KBM-7 (cell line): ENCODE measurements around the gene HTR2B.
A peak's percentile ranks its signal among the peaks of the same experiment; 100 is the strongest.
"Not testable (repeated sequence)": the region's sequence is repeated elsewhere in the genome, so short reads cannot be mapped to it uniquely, and the experiment has no call there.

Experiments used
- DNase-seq: peaks from one replicate; pipeline ENCODE4 v3.0.0-alpha.2; 2015
- in situ Hi-C: fragments of 300-500 bp; cut with MboI; formaldehyde crosslinking; loops from 2 replicates; pipeline ENCODE4 v1.14.3; 2020; ENCODE audit warnings: low sequenced_read_pairs, low pct_unique_long_range_greater_than_20kb, mixed read lengths

The HTR2B gene

DNA sequence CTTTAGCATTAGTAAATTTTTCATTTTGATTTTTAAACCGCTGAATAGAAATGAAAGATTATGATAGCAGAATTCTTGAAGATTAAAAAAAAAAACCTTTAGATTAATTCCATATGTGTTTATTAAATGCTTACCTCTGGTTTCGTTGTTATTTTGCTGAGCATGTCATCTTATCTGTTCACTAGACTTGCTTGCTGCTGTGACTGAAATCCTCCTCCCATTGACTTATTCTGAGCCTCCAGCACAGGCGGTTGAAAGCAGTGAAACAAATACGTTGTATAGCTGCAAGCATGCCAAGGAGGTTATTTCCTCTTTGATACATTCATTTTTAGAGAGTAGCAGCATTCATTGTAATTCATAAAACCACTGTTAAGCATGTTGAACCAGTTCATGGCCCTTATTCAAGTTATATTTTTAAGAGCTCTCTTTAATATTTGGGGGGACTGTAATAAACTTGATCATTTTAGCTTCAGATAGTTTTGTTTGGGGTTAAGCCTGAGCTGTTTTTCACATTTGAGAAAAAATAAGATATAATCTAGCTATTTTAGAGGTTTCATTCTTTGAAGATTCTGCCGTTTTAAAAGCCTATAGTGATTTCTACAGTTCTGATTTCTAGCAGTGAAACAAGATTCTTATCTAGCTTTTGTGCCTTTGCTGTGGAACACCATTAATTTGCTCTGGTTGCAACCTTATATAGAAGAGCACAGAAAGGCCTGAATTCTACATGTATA, at the start of gene HTR2B:
HTR2B (minus strand) TSS at position 205 of the 731 bp plus-strand sequence. CDS start 1,278 bp downstream, outside the sequence.
- in situ Hi-C loops = no loop called here

DNA sequence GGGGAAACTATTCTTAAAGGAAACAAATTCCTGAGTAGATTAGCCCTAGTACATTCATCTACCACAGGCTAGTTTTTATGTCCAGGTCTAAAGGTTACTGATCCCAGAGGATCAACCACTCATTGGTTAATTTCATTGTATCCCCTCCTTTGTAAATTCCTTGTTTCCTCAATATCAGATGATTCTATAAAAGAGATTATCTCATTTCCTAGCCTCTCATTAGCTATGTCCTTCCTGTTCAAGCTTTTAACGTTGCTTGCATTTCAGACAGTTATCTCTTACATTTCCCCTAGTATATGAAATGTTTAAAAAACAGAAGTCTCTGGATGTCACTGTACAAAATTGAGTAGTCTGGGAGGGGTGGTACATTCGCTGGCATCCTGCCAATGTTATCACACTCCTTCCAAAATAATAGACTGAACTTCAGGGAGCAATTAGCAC, 49.4 kb upstream of the HTR2B start:
- in situ Hi-C loops = no loop called here
- DNase-seq = peak; percentile 43

More for the DNA sequence above, at the start of gene HTR2B:
- no peak for DNase-seq

DNA sequence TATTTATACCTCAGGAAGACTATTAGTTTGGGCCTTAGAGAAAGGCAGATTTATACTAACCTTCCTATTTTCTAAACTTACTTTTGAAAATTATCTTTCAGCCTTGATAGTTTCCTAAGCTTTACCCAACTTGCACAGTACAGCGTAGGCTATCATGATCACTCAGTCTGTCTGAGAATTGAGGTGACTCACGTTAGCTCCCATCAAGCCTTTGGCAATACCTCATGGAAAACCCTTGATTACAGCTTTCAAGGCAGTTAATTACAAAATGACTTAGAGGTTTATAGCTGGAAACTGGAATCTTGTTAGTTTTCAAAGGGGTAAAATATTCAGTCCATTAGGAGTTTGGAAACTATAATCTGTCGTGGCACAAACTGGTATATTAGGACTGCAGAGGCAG, 47.2 kb upstream of the HTR2B start:
- in situ Hi-C loops = no loop called here

DNA sequence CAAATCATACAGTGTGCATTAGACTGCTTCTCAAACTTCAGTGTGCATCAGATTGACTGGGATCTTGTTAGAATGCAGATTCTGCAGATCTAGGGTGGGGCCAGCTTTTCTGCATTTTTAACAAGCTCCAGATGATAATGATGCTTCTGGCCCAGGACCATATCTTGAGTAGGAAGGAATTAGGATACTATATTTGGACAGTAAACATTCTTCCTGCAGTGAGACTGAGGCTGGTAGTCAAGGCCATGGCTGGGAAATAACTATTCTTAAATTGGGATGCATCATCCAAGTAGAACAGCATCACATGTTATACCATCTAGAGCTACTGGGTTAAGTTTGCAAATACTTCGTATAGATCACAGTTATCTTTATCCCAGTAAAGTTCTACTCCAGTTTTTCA, 45.2 kb upstream of the HTR2B start:
- no peak for DNase-seq
- in situ Hi-C loops = no loop called here

More for the DNA sequence above, 47.2 kb upstream of the HTR2B start:
- DNase-seq = no peak

DNA sequence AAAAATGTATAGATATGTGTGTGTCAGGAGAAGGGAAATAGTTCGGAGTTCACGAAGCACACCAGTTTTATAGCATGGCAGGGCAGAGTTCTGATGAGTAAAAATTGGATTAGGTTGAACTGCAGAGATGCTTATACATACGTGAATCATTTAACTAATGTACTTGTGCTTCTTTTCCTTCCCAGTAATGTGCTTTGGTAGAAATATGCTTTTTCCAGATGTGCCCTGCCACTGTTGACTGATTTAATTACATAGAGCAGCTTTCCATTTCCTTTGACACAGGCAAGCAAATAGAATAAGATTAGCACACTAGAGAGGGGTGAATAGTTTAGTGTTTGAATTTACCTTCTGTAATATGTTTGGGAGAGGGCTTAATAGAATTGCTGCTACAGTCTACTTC, 44.6 kb upstream of the HTR2B start:
- in situ Hi-C loops = no loop called here
- DNase-seq = no peak

- DNase-seq = no peak
- in situ Hi-C loops = no loop called here
Measured at GRCh38 chr2:231168460-231169139, 43.8 kb upstream of the HTR2B start.

DNA sequence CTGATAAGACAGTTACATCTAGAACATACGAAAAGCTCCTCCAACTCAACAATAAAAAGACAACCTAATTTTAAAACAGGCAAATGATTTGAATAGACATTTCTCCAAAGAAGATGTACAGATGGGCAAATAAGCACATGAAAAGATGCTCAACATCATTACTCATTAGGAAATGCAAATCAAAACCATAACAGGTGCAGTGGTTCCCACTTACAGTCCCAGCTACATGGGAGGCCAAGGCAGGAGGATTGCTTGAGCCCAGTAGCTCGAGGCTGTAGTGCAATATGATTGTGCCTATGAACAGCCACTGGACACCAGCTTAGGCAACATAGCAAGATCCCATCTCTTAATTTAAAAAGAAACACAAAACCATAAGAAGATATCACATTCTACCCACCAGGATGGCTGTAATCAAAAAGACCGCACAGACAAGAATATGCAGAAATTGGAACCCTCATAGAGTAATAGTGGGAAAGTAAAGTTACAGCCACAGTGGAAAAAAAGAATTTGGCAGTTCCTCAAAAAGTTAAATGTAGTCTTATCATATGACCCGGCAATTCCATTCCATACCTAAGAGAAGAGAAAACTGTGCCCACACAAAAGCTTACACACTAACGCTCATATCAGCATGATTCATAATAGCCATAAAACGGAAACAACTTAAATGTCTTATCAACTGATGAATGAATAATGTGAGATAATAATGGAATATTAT, 43.1 kb upstream of the HTR2B start:
- no peak for DNase-seq
- in situ Hi-C loops = no loop called here

- no peak for DNase-seq
- in situ Hi-C loops = no loop called here
Measured at GRCh38 chr2:231163414-231164095, 38.7 kb upstream of the HTR2B start.

GRCh38 chr2:231163011-231163410, 38.2 kb upstream of the HTR2B start:
- in situ Hi-C loops = no loop called here
- no peak for DNase-seq

GRCh38 chr2:231161877-231162329, 37.1 kb upstream of the HTR2B start:
- in situ Hi-C loops = no loop called here
- no peak for DNase-seq

DNA sequence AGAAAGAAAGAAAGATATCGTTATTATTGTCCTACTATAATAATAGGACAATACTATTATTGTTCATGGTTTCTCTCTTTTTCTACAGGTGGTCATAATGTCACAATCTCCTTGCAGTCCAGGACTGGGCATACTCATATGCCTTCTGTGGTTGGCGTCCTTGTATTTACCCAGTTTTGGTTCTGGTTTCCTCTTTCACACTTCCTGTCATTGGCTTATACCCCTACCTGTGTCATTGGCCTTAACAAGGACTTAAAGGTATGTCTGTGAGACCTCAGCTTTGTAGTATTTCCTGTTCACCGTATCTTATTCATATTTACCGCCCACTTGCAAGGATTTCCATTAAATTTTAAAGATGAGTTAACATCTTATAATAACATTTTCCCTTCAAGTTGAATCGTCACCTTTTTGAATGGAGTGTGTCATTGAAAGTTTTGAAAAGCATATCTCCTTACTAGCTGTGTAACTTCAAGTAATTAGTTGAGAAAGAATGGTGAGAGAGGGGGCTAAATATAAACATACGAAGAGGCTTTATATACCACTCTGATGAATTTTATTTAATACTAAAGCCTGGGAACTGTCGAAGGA, 36.5 kb upstream of the HTR2B start:
- in situ Hi-C loops = no loop called here
- DNase-seq = no peak

- in situ Hi-C loops = no loop called here
Measured at GRCh38 chr2:231160701-231161100, 35.9 kb upstream of the HTR2B start.

DNA sequence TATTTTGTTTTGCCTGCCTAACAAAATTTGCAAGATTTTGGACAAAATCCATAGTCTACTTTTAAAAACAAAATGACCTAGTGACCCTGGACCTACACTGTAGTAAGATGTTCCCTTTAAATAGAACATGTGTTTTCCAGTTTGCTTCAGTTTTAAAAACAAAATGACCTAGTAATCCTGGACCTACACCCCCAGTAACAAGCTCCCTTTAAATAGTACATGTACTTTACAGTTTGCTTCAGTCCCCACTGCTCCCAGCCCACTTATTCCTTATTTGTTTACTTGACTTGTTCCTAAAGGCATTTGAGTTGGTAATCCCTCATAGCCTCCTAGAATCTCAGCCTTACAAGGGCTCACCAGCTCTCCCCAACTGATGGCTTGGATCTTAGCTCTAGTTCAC, 34.5 kb upstream of the HTR2B start:
- DNase-seq = no peak
- in situ Hi-C loops = no loop called here

More at GRCh38 chr2:231160701-231161100, 35.9 kb upstream of the HTR2B start:
- no peak for DNase-seq

DNA sequence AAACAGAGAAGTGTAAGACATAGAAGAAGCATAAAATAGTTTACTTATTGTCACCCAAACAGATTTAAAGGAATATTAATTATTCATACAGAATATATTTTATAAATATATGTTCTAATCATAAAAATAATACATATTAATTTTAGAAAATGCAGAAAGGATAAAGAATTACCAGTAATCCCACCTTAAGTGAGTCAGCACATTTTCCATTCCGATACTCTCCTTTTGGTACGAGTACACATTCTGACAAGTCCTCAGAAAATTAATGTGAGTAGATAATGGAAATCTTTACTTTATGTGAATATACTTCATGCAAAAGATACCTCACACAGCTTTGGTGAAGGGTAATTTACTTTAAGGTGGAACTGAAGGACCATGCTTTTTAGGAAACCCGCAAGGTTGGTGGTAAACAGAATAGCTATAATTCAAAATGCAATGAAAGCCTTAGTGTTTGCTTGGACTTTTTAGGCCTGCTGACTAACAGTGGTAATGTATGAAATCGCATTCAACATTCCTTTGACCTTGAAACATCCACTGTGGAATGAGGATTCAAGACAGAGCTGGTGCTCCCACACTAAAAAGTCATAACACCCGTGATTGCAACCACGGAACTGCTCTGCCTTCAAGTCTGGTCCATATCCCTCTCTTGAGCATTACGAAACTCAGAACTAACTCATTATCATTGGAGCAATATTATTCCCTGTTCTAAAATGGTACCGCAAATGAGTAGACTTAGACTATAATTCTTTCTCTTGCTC, 28.1 kb upstream of the HTR2B start:
- no peak for DNase-seq
- in situ Hi-C loops = no loop called here

DNA sequence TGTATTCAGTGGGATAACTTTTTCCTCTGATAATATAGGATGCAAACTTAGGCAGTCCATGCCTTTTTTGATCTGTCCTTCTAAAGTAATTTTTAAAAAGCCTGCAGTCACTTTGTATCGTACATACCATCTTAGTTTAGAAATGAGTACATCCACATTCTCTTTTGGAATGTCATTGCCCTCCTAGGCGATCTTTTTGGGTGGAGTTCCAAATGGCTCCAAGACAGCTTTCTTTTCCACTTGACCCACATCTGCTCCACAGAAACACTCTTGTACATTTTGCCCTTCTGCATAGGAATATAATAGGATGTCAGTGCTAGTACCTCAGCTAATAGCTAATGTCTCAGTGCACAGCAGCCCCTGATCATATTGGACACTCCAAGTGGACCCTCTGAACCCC, 21.8 kb upstream of the HTR2B start:
- in situ Hi-C loops = no loop called here
- no peak for DNase-seq

DNA sequence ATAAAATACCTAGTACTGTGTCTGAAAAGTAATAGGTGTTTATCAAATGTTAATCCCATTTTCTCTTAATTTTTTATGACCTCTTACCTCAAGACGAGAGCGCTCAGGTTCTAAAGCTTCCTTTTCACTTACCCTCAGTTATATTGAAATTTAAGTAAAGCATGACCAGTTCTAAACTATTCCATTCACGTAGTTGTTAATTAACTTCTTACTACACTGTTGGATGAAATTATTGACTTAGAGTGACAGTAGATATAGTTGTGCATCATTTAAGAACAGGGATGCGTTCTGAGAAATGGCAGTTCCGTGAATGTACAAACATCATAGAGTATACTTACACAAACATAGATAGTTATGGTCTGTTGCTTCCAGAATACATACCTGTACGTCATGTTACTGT, 20.1 kb upstream of the HTR2B start:
- in situ Hi-C loops = no loop called here
- no peak for DNase-seq

DNA sequence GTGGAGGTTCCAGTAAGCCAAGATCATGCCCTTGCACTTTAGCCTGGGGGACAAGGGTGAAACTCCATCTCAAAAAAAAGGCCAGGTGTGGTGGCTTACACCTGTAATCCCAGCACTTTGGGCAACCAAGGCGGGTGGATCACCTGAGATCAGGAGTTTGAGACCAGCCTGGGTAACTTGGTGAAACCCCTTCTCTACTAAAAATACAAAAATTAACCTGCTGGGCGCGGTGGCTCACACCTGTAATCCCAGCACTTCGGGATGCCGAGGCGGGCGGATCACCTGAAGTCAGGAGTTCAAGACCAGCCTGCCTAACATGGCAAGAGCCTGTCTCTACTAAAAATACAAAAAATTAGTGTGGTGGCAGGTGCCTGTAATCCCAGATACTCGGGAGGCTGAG, 16.0 kb upstream of the HTR2B start:
- in situ Hi-C loops, DNase-seq: not testable (repeated sequence)

- no peak for DNase-seq
- in situ Hi-C loops = no loop called here
Measured at GRCh38 chr2:231139796-231140195, 15.0 kb upstream of the HTR2B start.
